RWPE2 (cell line): Measurements from ENCODE around the gene GSTCD.

Experiments
- ATAC-seq: fragments of 200-7000 bp; cut with Tn5 transposase; 3 replicates; pipeline ENCODE4 v1.9.1; 2021; ENCODE audit warnings: low read depth
- DNase-seq: peaks from one replicate; pipeline ENCODE4 v3.0.0-alpha.2; 2020; ENCODE audit warnings: low spot score
- H3K27ac ChIP-seq: fragments of 450-650 bp; 2 replicates; pipeline ENCODE4 v1.5.1; 2017; ENCODE audit warnings: mild to moderate bottlenecking; ENCODE audit not compliant: poor library complexity, severe bottlenecking
- H3K27me3 ChIP-seq: fragments of 250-450 bp; sonication (Bioruptor Pico); 2 replicates; pipeline ENCODE4 v1.5.1; 2021; ENCODE audit warnings: mild to moderate bottlenecking, moderate library complexity; ENCODE audit not compliant: insufficient read depth, poor library complexity, severe bottlenecking
- H3K36me3 ChIP-seq: fragments of 250-450 bp; sonication (Bioruptor Pico); 2 replicates; pipeline ENCODE4 v1.5.1; 2020; ENCODE audit warnings: low read depth, mild to moderate bottlenecking, moderate library complexity
- H3K4me1 ChIP-seq: fragments of 250-450 bp; sonication (Bioruptor Pico); 2 replicates; pipeline ENCODE4 v1.5.1; 2021; ENCODE audit warnings: mild to moderate bottlenecking, moderate library complexity; ENCODE audit not compliant: insufficient read depth, poor library complexity, severe bottlenecking
- H3K4me3 ChIP-seq: fragments of 250-450 bp; sonication (Bioruptor Pico); 2 replicates; pipeline ENCODE4 v1.5.1; 2021; ENCODE audit warnings: mild to moderate bottlenecking, moderate library complexity; ENCODE audit not compliant: severe bottlenecking
- H3K9me3 ChIP-seq: fragments of 250-450 bp; sonication (Bioruptor Pico); 2 replicates; pipeline ENCODE4 v1.5.1; 2021; ENCODE audit warnings: mild to moderate bottlenecking, moderate library complexity; ENCODE audit not compliant: severe bottlenecking
- CTCF ChIP-seq: fragments of 450-650 bp; IDR thresholded peaks from one replicate; pipeline ENCODE4 v1.5.1; 2017; ENCODE audit warnings: mild to moderate bottlenecking, moderate library complexity; ENCODE audit not compliant: poor library complexity, severe bottlenecking

GSTCD gene

GRCh38 chr4:105822061-105822460, 113.5 kb downstream of the GSTCD start:
- no peaks in the 10 kb centered on the region for H3K27me3 ChIP-seq
- DNase-seq (no peak), ATAC-seq (no peak)
- peaks cover 16% of the 10 kb centered on the region for H3K36me3 ChIP-seq
- no peaks in the 10 kb centered on the region for H3K9me3 ChIP-seq
- no peak overlapping the region for H3K4me3 ChIP-seq
- no peak for TF ChIP-seq CTCF
- H3K4me1 ChIP-seq: no peaks in the 10 kb centered on the region
- no peak overlapping the region for H3K27ac ChIP-seq

- no peak overlapping the region for H3K27ac ChIP-seq
- TF ChIP-seq CTCF: no peak
- H3K27me3 ChIP-seq: no peaks in the 10 kb centered on the region
- no peaks in the 10 kb centered on the region for H3K4me1 ChIP-seq
- H3K4me3 ChIP-seq: no peak overlapping the region
- H3K36me3 ChIP-seq: peaks cover 28% of the 10 kb centered on the region
- no peak for DNase-seq
- H3K9me3 ChIP-seq: no peaks in the 10 kb centered on the region
- no peak for ATAC-seq
Observed at GRCh38 chr4:105828074-105828473, 119.5 kb downstream of the GSTCD start.

- DNase-seq (no peak), ATAC-seq (no peak)
- Histone ChIP-seq H3K27me3 (no peaks in the 10 kb centered on the region), H3K36me3 (peaks cover 21% of the 10 kb centered on the region), H3K9me3 (no peaks in the 10 kb centered on the region), H3K4me1 (no peaks in the 10 kb centered on the region), H3K27ac (no peak overlapping the region), H3K4me3 (no peak overlapping the region)
- no peak for TF ChIP-seq CTCF
Observed at GRCh38 chr4:105831189-105831588, 122.6 kb downstream of the GSTCD start.

GRCh38 chr4:105835177-105835576, 126.6 kb downstream of the GSTCD start:
- Histone ChIP-seq H3K4me3 (no peak overlapping the region), H3K9me3 (no peaks in the 10 kb centered on the region)
- ATAC-seq: no peak

More at GRCh38 chr4:105835177-105835576, 126.6 kb downstream of the GSTCD start:
- no peak for TF ChIP-seq CTCF
- DNase-seq: no peak
- H3K27me3 ChIP-seq: no peaks in the 10 kb centered on the region
- H3K27ac ChIP-seq: no peak overlapping the region
- H3K36me3 ChIP-seq: peaks cover 13% of the 10 kb centered on the region
- H3K4me1 ChIP-seq: no peaks in the 10 kb centered on the region
